Kidney (tissue), 14 donors: ENCODE measurements around the gene KL. TPM values are rescaled to one million over a fixed set of nuclear protein-coding genes. Genes with fewer than 3 reads are reported as not detected.

ENCODE experiments used
- DNase-seq, 5 donors: peaks; one replicate each; pipeline ENCODE4 v3.0.0-alpha.2; 2013 to 2020
- FAIRE-seq: peaks from 2 replicates; lab custom pipeline; 2012; peaks lifted over from hg19 to GRCh38; lab: Jason Lieb, UNC
- H3K27ac ChIP-seq, 2 donors: one replicate each; pipeline ENCODE4 v1.7.0; 2013; ENCODE audit warnings: low read depth in 2 of 2, low read length in 2 of 2, inconsistent platforms in 1 of 2
- H3K27me3 ChIP-seq: one replicate; pipeline ENCODE4 v1.7.1; 2013; ENCODE audit warnings: low read length, inconsistent platforms; ENCODE audit not compliant: control insufficient read depth, insufficient read depth
- H3K36me3 ChIP-seq, 3 donors: one replicate each; pipeline versions ENCODE4 v1.7.0 to v1.7.1; 2013; ENCODE audit warnings: low read length in 3 of 3, control low read depth in 1 of 3, inconsistent platforms in 1 of 3; ENCODE audit not compliant: insufficient read depth in 3 of 3, control insufficient read depth in 2 of 3
- H3K4me1 ChIP-seq, 3 donors: one replicate each; pipeline versions ENCODE4 v1.7.0 to v1.7.1; 2013; ENCODE audit warnings: low read length in 3 of 3, inconsistent platforms in 1 of 3, low read depth in 1 of 3; ENCODE audit not compliant: control insufficient read depth in 2 of 3, insufficient read depth in 2 of 3
- H3K4me3 ChIP-seq, 3 donors: one replicate each; pipeline versions ENCODE4 v1.7.0 to v1.8.1; 2013; ENCODE audit warnings: low read length in 3 of 3, control low read depth in 1 of 3, inconsistent platforms in 1 of 3
- H3K9ac ChIP-seq, 3 donors: one replicate each; pipeline versions ENCODE4 v1.7.0 to v1.7.1; 2013; ENCODE audit warnings: low read length in 3 of 3, control low read depth in 1 of 3, inconsistent platforms in 1 of 3
- H3K9me3 ChIP-seq, 3 donors: one replicate each; pipeline versions ENCODE4 v1.7.0 to v1.7.1; 2013; ENCODE audit warnings: low read length in 3 of 3, control low read depth in 1 of 3, inconsistent platforms in 1 of 3; ENCODE audit not compliant: control insufficient read depth in 2 of 3, insufficient read depth in 1 of 3
- CTCF ChIP-seq: IDR thresholded peaks from 3 replicates; pipeline ENCODE4 v1.5.1; 2012; ENCODE audit warnings: mild to moderate bottlenecking, moderate library complexity, borderline replicate concordance; ENCODE audit not compliant: insufficient read depth; ENCODE audit errors: extremely low read depth
- intact Hi-C: fragments of 100-400 bp; cut with DNase I; formaldehyde crosslinking; loops from one replicate; pipeline ENCODE4 v1.11.1; 2022
- polyA plus RNA-seq: library from polyadenylated mRNA; stranded (reverse); fragments of 350-450 nt; fragmentation: Illumina TruSeq; extraction: RNeasy Lipid Tissue Mini Kit (QIAGEN cat#74804); gene quantifications from one replicate; pipeline ENCODE4 v1.2.3, GENCODE V29; 2014; ENCODE audit warnings: low read depth, low replicate concordance; ENCODE audit not compliant: insufficient read depth
- total RNA-seq: library from RNA; stranded (reverse); fragmentation: NEBNext Ultra II Directional; extraction: Animal tissue kit (Norgen Biotek cat#: 25700); gene quantifications from one replicate; pipeline ENCODE4 v1.2.1, GENCODE V29; 2021
- donor health status: control.
- donor health status: control.
- donor health status: control.
- donor health status: control.
- donor health status: control.
- donor health status: DM: yes; HTN: yes; CAD: no.
- donor health status: Normal renal cell carcinoma (clear cell type).

KL gene
- total and polyA plus RNA-seq, 2 donors from 2014 or later = 12.5 to 47.4 TPM

- Histone ChIP-seq H3K36me3 (peaks cover 0 to 6% (median 0%) of the 10 kb centered on the region in 3 donors), H3K27me3 (no peaks in the 10 kb centered on the region), H3K9me3 (no peaks in the 10 kb centered on the region), H3K4me3 (no peak overlapping the region), H3K27ac (no peak overlapping the region), H3K4me1 (peaks cover 0 to 4% (median 3%) of the 10 kb centered on the region in 3 donors), H3K9ac (no peak overlapping the region)
- no peak for FAIRE-seq
- no peak for TF ChIP-seq CTCF
- no peak for DNase-seq
- intact Hi-C loops = no loop called here
These were observed 10.4 kb downstream of the KL start for GRCh38 chr13:33026489-33027152.

DNA sequence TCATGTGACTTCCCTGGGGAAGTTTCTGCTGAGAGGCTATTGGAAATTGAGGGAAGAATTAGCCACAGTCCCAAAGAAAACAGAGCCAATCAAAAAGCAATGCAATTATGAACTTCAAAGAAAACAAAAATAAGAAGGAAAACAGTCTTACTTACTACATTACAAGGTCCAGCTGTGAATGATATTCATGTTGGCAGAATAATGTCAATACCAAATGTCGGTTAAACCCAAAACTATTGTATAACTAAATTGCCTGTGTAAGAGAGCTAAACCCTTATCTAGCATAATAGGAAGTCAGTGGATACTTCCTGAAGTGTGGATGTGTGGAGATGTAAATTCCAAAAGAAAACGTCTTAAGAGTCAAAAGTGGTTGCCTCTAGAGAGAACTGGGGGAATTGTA is 12.4 kb downstream of the KL start:
- no peak for TF ChIP-seq CTCF
- no peak for DNase-seq
- FAIRE-seq = no peak
- intact Hi-C loops = no loop called here
- H3K4me1 ChIP-seq = peaks cover 0 to 4% (median 0%) of the 10 kb centered on the region in 3 donors
- H3K27me3 ChIP-seq = no peaks in the 10 kb centered on the region
- peaks cover 0 to 6% (median 3%) of the 10 kb centered on the region in 3 donors for H3K36me3 ChIP-seq
- H3K9ac ChIP-seq = no peak overlapping the region
- no peaks in the 10 kb centered on the region for H3K9me3 ChIP-seq
- H3K4me3 ChIP-seq = no peak overlapping the region
- no peak overlapping the region for H3K27ac ChIP-seq

DNA sequence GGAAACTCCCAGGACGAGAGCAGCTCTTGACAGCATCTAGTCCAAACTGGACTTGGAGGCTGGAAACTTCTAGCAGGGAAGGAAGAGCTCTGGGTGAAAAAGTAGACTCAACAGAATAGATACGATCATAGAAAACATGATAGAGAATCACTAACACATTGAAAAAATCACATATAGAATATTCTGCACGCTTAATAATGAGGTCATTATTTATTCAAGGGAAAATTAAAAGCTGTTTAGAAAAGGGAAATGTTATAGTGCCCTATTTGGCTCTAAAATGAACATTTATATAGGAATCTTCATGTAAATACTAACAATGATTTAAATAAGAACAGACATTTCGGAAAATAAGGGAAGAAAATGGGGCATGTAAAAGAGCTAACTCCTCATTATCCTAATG is 15.1 kb downstream of the KL start:
- no peaks in the 10 kb centered on the region for H3K27me3 ChIP-seq
- no peaks in the 10 kb centered on the region for H3K9me3 ChIP-seq
- intact Hi-C loops = no loop called here
- no peak for DNase-seq
- H3K9ac ChIP-seq = no peak overlapping the region
- no peak for TF ChIP-seq CTCF
- H3K36me3 ChIP-seq = peaks cover 0 to 3% (median 2%) of the 10 kb centered on the region in 3 donors
- no peak overlapping the region for H3K4me3 ChIP-seq
- H3K4me1 ChIP-seq = peaks cover 0 to 4% (median 2%) of the 10 kb centered on the region in 3 donors
- no peak for FAIRE-seq
- no peak overlapping the region for H3K27ac ChIP-seq
